Measurements from ENCODE around the gene TNK2. TPM values are rescaled to one million over a fixed set of nuclear protein-coding genes. Genes with fewer than 3 reads are reported as not detected.

Gene TNK2
- total and polyA plus RNA-seq, 2 of the 8 experiments (the other 6 are each of a cell fraction or from before 2014, with no cell fraction given) = 10.4 to 33.9 TPM

- TF ChIP-seq CHD7 (IDR thresholded peaks at IDR 0.05; ENCODE audit: insufficient replicate concordance, low read length) = no peak
- TF ChIP-seq BRCA1 (IDR thresholded peaks at IDR 0.05; ENCODE audit: low read depth, low read length) = no peak
- TF ChIP-seq RAD21 (IDR thresholded peaks at IDR 0.05 in 1 of 2, conservative IDR thresholded peaks at IDR 0.05 in 1 of 2; ENCODE audit: low read depth in 2 of 2, low read length in 2 of 2) = no peak
- TF ChIP-seq, protein P1, sequence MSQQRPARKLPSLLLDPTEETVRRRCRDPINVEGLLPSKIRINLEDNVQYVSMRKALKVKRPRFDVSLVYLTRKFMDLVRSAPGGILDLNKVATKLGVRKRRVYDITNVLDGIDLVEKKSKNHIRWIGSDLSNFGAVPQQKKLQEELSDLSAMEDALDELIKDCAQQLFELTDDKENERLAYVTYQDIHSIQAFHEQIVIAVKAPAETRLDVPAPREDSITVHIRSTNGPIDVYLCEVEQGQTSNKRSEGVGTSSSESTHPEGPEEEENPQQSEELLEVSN (IDR thresholded peaks at IDR 0.05) = no peak
- TF ChIP-seq CHD2 (IDR thresholded peaks at IDR 0.05; ENCODE audit: low read length) = no peak
- TF ChIP-seq SP4 (IDR thresholded peaks at IDR 0.05; ENCODE audit: low read length) = no peak
- TF ChIP-seq CTBP2 (IDR thresholded peaks at IDR 0.05; ENCODE audit: borderline replicate concordance, insufficient read depth, insufficient read length, low read length) = no peak
- TF ChIP-seq HDAC2 (IDR thresholded peaks at IDR 0.05; ENCODE audit: borderline replicate concordance in 1 of 2, low read depth in 2 of 2, low read length in 2 of 2) = no peak
- no peak for TF ChIP-seq CHD1 (IDR thresholded peaks at IDR 0.05; ENCODE audit: low read depth, low read length)
- TF ChIP-seq, protein P2, sequence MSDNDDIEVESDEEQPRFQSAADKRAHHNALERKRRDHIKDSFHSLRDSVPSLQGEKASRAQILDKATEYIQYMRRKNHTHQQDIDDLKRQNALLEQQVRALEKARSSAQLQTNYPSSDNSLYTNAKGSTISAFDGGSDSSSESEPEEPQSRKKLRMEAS (IDR thresholded peaks at IDR 0.05) = no peak
Measured at GRCh38 chr3:195859846-195860411, 48.4 kb downstream of the TNK2 start (continued).
